Forelimb muscle (tissue), 1 donor: ENCODE results near the gene SLC19A2. TPM values are rescaled to one million over a fixed set of nuclear protein-coding genes. Genes with fewer than 3 reads are reported as not detected.

ENCODE experiments used
- DNase-seq: peaks from one replicate; pipeline ENCODE4 v3.0.0-alpha.2; 2013; ENCODE audit warnings: low read depth
- polyA plus RNA-seq: library from polyadenylated mRNA; unstranded; fragments of 120-200 nt; gene quantifications from one replicate; pipeline ENCODE4 v1.2.1, GENCODE V29; 2013; ENCODE audit not compliant: insufficient read length

Gene SLC19A2
- polyA plus RNA-seq, 1 donor = 7.4 TPM

DNA sequence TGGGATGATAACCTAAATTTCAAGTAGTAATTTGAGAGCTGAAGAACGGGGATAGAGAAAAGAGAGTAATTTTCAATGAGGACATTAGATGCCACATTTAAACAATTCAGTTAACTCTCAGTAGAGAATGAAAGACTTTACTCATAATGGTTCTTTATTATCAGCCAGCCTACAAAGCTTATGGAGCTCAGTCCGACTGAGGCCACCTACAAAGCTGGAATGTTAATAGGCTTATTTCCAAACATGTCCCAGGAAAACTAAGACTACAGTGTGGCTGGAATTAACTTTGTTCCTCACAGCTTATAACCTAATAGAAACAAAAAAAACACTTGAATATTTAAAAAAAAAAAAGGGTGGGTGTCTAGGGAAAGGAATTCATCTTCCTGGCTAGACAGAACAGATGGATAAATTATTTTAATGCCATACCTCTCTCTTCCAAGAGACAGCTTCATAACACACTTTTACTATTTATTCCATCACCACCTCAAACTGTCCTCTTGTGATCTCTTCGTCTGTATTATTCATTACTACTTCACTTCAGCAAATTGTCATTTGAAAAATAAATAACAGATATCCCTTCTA lies 9.8 kb downstream of the SLC19A2 start:
- no peak for DNase-seq

DNA sequence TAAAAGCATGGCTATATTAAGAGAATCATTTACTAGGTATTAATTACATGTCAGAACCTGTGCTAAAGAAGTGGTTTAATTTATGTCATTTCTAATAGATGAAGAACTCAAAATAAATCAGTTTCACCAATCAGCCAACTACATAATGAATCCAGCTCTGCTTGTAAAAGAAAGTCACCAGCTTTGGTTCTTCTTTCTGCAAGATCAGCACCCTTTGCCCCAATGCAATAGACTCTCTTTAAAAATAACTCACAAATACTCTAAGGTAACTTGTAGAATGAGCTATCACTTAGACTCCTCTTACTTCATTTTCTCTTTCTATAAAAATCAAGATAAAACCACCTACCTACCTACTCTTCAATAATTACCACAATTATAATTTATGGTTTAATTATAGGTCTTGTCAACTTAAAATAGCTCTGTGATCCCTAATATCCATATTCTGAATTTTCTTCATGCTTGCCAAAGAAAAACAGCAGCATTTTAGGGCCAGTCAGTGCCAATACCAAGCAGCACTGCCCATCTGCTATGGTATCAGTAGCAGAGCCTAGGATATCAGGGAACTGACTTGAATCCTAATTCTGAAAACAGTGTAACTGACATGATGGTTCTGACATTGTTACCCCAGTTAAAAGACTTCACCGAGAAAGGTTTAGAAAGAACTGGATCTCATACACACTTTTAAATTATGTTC lies 11.3 kb downstream of the SLC19A2 start:
- DNase-seq = no peak

DNA sequence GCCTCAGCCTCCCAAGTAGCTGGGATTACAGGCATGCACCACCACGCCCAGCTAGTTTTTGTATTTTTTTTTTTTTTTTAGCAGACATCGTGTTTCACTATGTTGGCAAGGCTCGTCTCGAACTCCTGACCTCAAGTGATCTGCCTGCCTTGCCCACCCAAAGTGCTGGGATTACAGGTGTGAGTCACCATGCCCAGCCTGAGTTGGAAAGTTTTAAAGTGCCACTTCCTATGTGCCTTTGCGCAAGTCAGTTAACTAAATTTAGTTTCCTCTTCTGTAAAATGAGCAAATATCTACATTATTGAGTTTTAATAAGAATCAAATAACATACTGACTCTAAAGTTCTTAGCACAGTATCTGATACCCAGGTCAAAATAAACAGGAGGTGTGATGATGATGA lies 12.4 kb downstream of the SLC19A2 start:
- no peak for DNase-seq

DNA sequence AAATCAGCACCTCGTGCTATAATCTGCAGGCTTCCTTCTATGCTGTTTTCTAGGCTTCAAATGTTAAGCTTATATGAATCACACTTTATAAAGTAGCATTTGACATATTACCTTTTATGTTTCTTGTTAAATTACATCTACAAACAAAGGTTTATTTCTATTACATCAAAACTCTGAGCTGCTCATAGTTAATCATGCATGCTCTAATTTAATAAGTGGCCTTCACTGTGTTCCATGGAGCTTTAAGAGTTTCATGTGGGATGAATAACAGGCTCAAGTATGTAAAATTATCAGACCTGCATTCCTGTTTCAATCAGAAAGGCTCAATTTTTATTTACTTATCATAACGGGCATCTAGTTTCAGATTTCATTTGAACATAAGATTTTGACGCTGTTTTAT lies 13.0 kb downstream of the SLC19A2 start:
- no peak for DNase-seq

- no peak for DNase-seq
Measured at GRCh38 chr1:169468982-169469381, 16.8 kb downstream of the SLC19A2 start.

DNA sequence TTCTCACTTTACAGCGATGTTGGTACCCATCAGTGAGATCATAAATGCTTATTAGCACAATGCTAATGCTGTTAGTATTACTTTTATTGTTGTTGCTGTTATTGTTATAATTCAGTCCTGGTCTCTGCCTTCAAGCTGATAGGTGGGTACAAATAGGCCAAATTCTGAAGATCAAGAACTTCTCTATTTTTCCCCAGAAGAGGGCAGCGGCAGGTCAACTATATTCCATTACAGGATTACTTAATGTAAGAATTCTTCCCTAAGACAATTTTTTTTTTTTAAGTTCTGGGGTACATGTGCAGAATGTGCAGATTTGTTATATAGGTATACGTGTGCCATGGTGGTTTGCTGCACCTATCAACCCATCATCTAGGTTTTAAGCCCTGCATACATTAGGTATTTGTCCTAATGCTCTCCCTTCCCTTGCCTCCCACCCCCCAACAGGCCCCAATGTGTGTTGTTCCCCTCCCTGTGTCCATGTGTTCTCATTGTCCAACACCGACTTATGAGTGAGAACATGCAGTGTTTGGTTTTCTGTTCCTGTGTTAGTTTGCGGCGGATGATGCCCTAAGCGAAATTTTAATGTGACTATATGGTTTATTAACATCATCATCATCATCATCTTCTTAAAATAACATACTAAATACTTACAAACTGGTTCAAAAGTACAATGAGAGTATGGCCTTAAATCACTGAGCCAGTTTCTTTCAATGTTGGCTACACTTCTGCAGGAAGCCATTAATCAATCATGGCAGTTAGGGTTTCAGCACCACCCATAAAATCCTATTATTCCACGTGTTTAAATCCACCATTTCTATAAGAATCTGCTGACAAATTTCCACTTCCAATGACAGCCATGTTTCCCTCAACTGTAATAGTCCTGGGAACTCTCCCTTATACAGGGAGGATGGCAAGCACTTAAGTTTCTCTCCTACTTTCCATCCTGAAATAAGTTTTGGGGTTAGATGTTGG lies 19.2 kb downstream of the SLC19A2 start:
- DNase-seq = no peak

GRCh38 chr1:169465281-169465680 lies 20.5 kb downstream of the SLC19A2 start:
- DNase-seq = no peak

- no peak for DNase-seq
Measured at GRCh38 chr1:169462385-169462784, 23.4 kb downstream of the SLC19A2 start.

DNA sequence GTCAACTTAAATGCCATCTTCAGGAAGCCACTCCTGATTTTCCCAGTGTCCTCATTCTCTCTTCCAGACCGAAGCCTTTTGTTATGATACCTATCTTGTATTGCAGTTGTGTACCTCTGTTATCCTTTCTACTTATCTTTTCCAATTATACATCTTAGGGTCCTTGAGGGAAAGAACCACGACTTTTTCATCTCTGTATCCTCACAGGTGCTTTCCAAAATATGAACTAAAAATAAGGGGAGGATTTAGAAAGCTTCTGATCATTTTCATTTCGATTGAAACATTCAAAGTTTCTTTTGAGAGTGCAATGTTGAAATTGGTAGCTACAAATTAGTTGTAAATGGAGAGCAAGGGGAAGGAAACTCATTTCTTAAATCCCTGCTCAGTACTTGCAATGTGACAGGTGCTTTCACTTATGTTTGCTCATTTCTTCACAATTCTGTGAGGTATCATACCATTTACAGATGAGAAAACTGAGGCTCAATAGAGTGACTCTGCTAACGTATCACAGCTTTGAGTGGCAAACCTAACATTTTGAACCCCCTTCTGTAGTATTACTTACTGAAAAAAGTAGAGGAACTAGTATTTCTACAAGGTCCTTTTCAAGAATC lies 24.2 kb downstream of the SLC19A2 start:
- no peak for DNase-seq

GRCh38 chr1:169460191-169460833 lies 25.4 kb downstream of the SLC19A2 start:
- no peak for DNase-seq

DNA sequence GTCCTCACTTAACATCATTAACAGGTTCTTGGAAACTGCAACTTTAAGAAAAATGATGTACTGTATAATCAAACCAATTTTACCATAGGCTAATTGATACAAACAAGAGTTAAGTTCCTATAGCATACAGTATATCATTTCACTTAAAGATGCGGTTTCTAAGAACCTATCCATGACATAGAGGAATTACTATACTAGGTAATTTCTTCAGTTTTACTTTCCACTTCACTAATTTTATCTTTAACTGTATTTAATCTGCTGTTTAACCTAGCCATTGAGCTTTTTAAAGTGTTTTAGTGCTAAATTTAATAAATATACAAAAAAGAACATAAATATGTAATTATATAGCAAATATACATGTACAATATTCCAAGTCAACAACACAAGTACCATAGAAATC lies 28.3 kb downstream of the SLC19A2 start:
- DNase-seq = no peak

GRCh38 chr1:169456029-169456428 lies 29.7 kb downstream of the SLC19A2 start:
- no peak for DNase-seq

GRCh38 chr1:169452921-169453320 lies 32.8 kb downstream of the SLC19A2 start:
- DNase-seq = no peak

- DNase-seq = no peak
Measured at GRCh38 chr1:169451218-169451824, 34.4 kb downstream of the SLC19A2 start.

- DNase-seq = no peak
Measured at GRCh38 chr1:169443923-169444322, 41.8 kb downstream of the SLC19A2 start.

- DNase-seq = peak; percentile 31
Measured at GRCh38 chr1:169427081-169427641, 58.6 kb downstream of the SLC19A2 start, which contains the start of gene CCDC181. CCDC181 (minus strand) TSS chr1:169427474; CDS start chr1:169424927, 2,547 bp downstream.

GRCh38 chr1:169426174-169426705 lies 59.5 kb downstream of the SLC19A2 start:
- no peak for DNase-seq

DNA sequence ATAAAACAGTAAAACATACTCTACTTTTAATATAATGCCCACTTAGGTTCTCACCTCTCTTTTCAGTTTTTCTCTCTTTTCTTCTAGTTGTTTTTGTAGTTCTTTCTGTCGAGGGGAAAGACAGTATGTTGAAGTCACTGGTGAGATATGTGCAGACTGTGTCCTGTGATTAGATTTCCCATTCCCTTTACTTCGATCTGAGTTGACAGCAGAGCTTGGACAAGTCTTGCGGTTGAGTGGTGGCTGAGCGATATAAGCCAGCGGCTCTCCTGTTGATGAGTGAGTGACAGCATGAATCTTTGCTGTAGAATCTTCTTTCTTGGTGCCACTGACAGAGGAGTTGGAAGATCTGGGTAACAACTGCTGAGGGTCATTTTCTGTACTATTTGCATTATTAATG lies 64.4 kb downstream of the SLC19A2 start:
- no peak for DNase-seq

GRCh38 chr1:169414952-169415351 lies 70.8 kb downstream of the SLC19A2 start:
- DNase-seq = no peak
